Neural cell (in vitro differentiated cells): ENCODE measurements around the gene ADCYAP1.

Experiments used
- CTCF ChIP-seq: fragments of 450-650 bp; IDR thresholded peaks from 2 replicates; pipeline ENCODE4 v1.5.1; 2014; ENCODE audit warnings: antibody characterized with exemption, mild to moderate bottlenecking, moderate library complexity; ENCODE audit not compliant: poor library complexity, severe bottlenecking
- EP300 ChIP-seq: fragments of 450-650 bp; conservative IDR thresholded peaks from 2 replicates; pipeline ENCODE4 v1.6.1; 2014; ENCODE audit warnings: antibody characterized with exemption, mild to moderate bottlenecking, moderate library complexity; ENCODE audit not compliant: poor library complexity, severe bottlenecking
- EZH2 ChIP-seq: fragments of 200-600, 300-800 bp; shearing (Covaris generic), sonication (generic); IDR thresholded peaks from 2 replicates; pipeline ENCODE4 v1.6.1; 2014; ENCODE audit warnings: antibody characterized with exemption, low read length, borderline replicate concordance, mild to moderate bottlenecking; ENCODE audit not compliant: insufficient read depth, poor library complexity, severe bottlenecking
- MXI1 ChIP-seq: fragments of 450-650 bp; conservative IDR thresholded peaks from 2 replicates; pipeline ENCODE4 v1.6.1; 2014; ENCODE audit warnings: antibody characterized with exemption, mild to moderate bottlenecking; ENCODE audit not compliant: poor library complexity, severe bottlenecking
- REST ChIP-seq: IDR thresholded peaks from 2 replicates; pipeline ENCODE4 v1.6.1; 2012; ENCODE audit warnings: borderline replicate concordance

DNA sequence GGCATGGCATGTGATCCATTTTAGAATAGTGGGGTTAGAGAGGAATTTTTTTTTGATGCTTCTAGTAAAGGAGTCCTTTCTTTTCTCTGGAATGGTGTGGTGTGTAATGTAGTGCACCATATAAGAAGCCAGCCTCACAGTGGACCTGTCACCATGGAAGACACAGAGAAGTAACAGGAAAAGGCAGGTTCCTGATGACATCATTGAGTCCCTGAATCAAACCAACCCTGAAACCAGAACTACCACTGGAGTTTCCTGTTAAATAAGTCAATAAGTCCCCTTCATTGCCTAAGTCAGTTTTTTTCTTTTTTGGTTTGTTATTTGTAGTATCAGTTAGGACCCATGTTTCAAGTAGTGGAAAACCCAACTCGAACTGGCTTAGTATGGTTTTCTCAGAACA lies 11.9 kb downstream of the ADCYAP1 start:
- TF ChIP-seq MXI1 (no peak), CTCF (no peak), EZH2 (no peak), REST (no peak), EP300 (no peak)
